HCT116 (cell line): ENCODE measurements around the gene ZNF160. TPM values are rescaled to one million over a fixed set of nuclear protein-coding genes. Genes with fewer than 3 reads are reported as not detected.

Experiments used
- ATAC-seq: fragments of 200-7000 bp; cut with Tn5 transposase; 2 replicates; pipeline ENCODE4 v1.9.1; 2020; ENCODE audit warnings: mild to moderate bottlenecking, moderate library complexity
- BruUV-seq: library from RNA; stranded (reverse); fragments of 400-500 nt; replicated peaks from 2 replicates; lab custom pipeline; 2021; lab: Mats Ljungman, UMichigan
- CTCF ChIA-PET: fragments of 300-600 bp; sonication (Branson Sonifier 250); formaldehyde crosslinking; loops from one replicate; lab custom pipeline; 2021; ENCODE audit warnings: antibody characterized with exemption; lab: Charles Lee
- POLR2A ChIA-PET: fragments of 300-600, 350-600 bp; sonication (Branson Sonifier 250); formaldehyde crosslinking; loops from one replicate; lab custom pipeline; 2021; ENCODE audit warnings: antibody characterized with exemption; lab: Charles Lee
- RAD21 ChIA-PET, 2 experiments: fragments of 300-600 bp; sonication (Branson Sonifier 250); formaldehyde crosslinking; loops; one replicate each; lab custom pipeline; 2023; ENCODE audit warnings: low total read pairs in 2 of 2; ENCODE audit not compliant: uncharacterized antibody in 2 of 2, unreplicated experiment in 2 of 2, low non-redundant PET in 1 of 2; lab: Charles Lee
- DNase-seq: peaks from one replicate; pipeline ENCODE4 v3.0.0-alpha.2; 2010; ENCODE audit warnings: low read depth, low spot score
- H2AFZ ChIP-seq: fragments of 200-600 bp; shearing (Covaris generic), sonication (generic); 2 replicates; pipeline ENCODE4 v1.6.1; 2017; ENCODE audit warnings: low read depth, mixed run types, mixed read lengths, antibody characterized with exemption, low read length; ENCODE audit not compliant: poor library complexity, severe bottlenecking
- H3K27ac ChIP-seq: 2 replicates; pipeline ENCODE4 v1.5.1; 2012; ENCODE audit warnings: low read depth, low read length
- H3K27me3 ChIP-seq: fragments of 200-600 bp; sonication (generic); 2 replicates; pipeline ENCODE4 v1.6.1; 2016; ENCODE audit warnings: mixed run types, low read length, mixed read lengths; ENCODE audit not compliant: insufficient read depth
- H3K36me3 ChIP-seq, 2 experiments: fragments of 200-500 bp in 1 of 2; fragments of 200-600 bp in 1 of 2; sonication (Bioruptor generic) in 1 of 2; sonication (generic) in 1 of 2; 2 replicates each; pipeline versions ENCODE4 v1.5.1 to v1.6.1; 2014 to 2016; ENCODE audit warnings: low read length in 2 of 2, inconsistent platforms in 1 of 2, mixed read lengths in 1 of 2, mixed run types in 1 of 2; ENCODE audit not compliant: insufficient read depth in 2 of 2, control insufficient read depth in 1 of 2
- H3K4me1 ChIP-seq, 2 experiments: fragments of 200-600 bp in 1 of 2; sonication (generic) in 1 of 2; 2 replicates each; pipeline versions ENCODE4 v1.5.1 to v1.6.1; 2012 to 2017; ENCODE audit warnings: low read length in 2 of 2, inconsistent platforms in 1 of 2, mild to moderate bottlenecking in 1 of 2, mixed read lengths in 1 of 2, mixed run types in 1 of 2, moderate library complexity in 1 of 2; ENCODE audit not compliant: insufficient read depth in 2 of 2, control insufficient read depth in 1 of 2
- H3K4me2 ChIP-seq: fragments of 200-600 bp; sonication (generic); 2 replicates; pipeline ENCODE4 v1.6.1; 2017; ENCODE audit warnings: mixed run types, low read length, mixed read lengths
- H3K4me3 ChIP-seq, 2 experiments: fragments of 200-600 bp in 1 of 2; sonication (generic) in 1 of 2; replicated peaks in 1 of 2; 2 replicates each; pipeline ENCODE4 v1.5.1; 2011 to 2016; ENCODE audit warnings: low read length in 2 of 2, control low read depth in 1 of 2, low read depth in 1 of 2, mild to moderate bottlenecking in 1 of 2, mixed read lengths in 1 of 2, mixed run types in 1 of 2
- H3K79me2 ChIP-seq: fragments of 200-600 bp; sonication (generic); 2 replicates; pipeline ENCODE4 v1.6.1; 2017; ENCODE audit warnings: mild to moderate bottlenecking, mixed run types, low read length, moderate library complexity, mixed read lengths; ENCODE audit not compliant: insufficient read depth
- H3K9ac ChIP-seq: fragments of 200-600 bp; sonication (generic); 2 replicates; pipeline ENCODE4 v1.6.1; 2016; ENCODE audit warnings: low read length, mixed read lengths
- H3K9me2 ChIP-seq: fragments of 200-600 bp; sonication (generic), shearing (Covaris generic); 2 replicates; pipeline ENCODE4 v1.6.1; 2017; ENCODE audit warnings: mixed run types, mild to moderate bottlenecking, moderate library complexity; ENCODE audit not compliant: insufficient read depth
- H3K9me3 ChIP-seq, 2 experiments: fragments of 200-500 bp in 1 of 2; fragments of 200-600 bp in 1 of 2; sonication (Bioruptor generic) in 1 of 2; sonication (generic) in 1 of 2; 2 replicates each; pipeline ENCODE4 v1.6.1; 2014 to 2017; ENCODE audit warnings: low read length in 2 of 2, mixed read lengths in 2 of 2, inconsistent platforms in 1 of 2, low read depth in 1 of 2, mild to moderate bottlenecking in 1 of 2, mixed run types in 1 of 2, moderate library complexity in 1 of 2; ENCODE audit not compliant: control insufficient read depth in 1 of 2, insufficient read depth in 1 of 2
- H4K20me1 ChIP-seq: fragments of 200-600 bp; sonication (generic), shearing (Covaris generic); 2 replicates; pipeline ENCODE4 v1.6.1; 2017; ENCODE audit warnings: mixed run types, mild to moderate bottlenecking, moderate library complexity; ENCODE audit not compliant: insufficient read depth
- ATF3 ChIP-seq: IDR thresholded peaks from 2 replicates; pipeline ENCODE4 v1.6.1; 2012
- CBX3 ChIP-seq: IDR thresholded peaks from 2 replicates; pipeline ENCODE4 v1.6.1; 2012; ENCODE audit warnings: low read depth
- CEBPB ChIP-seq: IDR thresholded peaks from 2 replicates; pipeline ENCODE4 v1.6.1; 2012; ENCODE audit warnings: low read depth
- ELF1 ChIP-seq: IDR thresholded peaks from 2 replicates; pipeline ENCODE4 v1.6.1; 2012; ENCODE audit warnings: low read depth, borderline replicate concordance
- FOSL1 ChIP-seq: IDR thresholded peaks from 2 replicates; pipeline ENCODE4 v1.6.1; 2012; ENCODE audit warnings: low read depth
- JUND ChIP-seq: IDR thresholded peaks from 2 replicates; pipeline ENCODE4 v1.6.1; 2012
- SIN3A ChIP-seq: IDR thresholded peaks from 2 replicates; pipeline ENCODE4 v1.6.1; 2012; ENCODE audit warnings: low read depth
- SP1 ChIP-seq: IDR thresholded peaks from 2 replicates; pipeline ENCODE4 v1.6.1; 2012; ENCODE audit warnings: low read depth
- TCF7L2 ChIP-seq: IDR thresholded peaks from 2 replicates; pipeline ENCODE4 v1.7.0; 2011; ENCODE audit warnings: borderline replicate concordance, inconsistent platforms; ENCODE audit not compliant: insufficient read depth, insufficient read length; ENCODE audit errors: extremely low read depth
- YY1 ChIP-seq: IDR thresholded peaks from 2 replicates; pipeline ENCODE4 v1.6.1; 2011; ENCODE audit warnings: low read length, low read depth, moderate library complexity, mild to moderate bottlenecking; ENCODE audit not compliant: insufficient replicate concordance; ENCODE audit errors: extremely low read depth
- ZFX ChIP-seq: fragments of 450-650 bp; IDR thresholded peaks from 2 replicates; pipeline ENCODE4 v1.6.1; 2017
- intact Hi-C: fragments of 100-400 bp; cut with micrococcal nuclease; formaldehyde crosslinking; loops from 2 replicates; pipeline ENCODE4 v1.10.0; 2022
- total RNA-seq: library from RNA; stranded (reverse); gene quantifications from one replicate; pipeline ENCODE4 v1.2.1, GENCODE V29; 2021; ENCODE audit not compliant: unreplicated experiment

ZNF160 gene
- total RNA-seq, 1 experiment from 2014 or later = 14.9 TPM

GRCh38 chr19:53109527-53109926 lies 6.3 kb upstream of the ZNF160 start (continued):
- TF ChIP-seq ELF1 = no peak
- TF ChIP-seq ZFX = no peak
- TF ChIP-seq TCF7L2 = no peak
- no peak for TF ChIP-seq JUND
- no peak for TF ChIP-seq CEBPB
- TF ChIP-seq SP1 = no peak
- TF ChIP-seq YY1 = no peak
- TF ChIP-seq CBX3 = no peak
- no peak for TF ChIP-seq ATF3

DNA sequence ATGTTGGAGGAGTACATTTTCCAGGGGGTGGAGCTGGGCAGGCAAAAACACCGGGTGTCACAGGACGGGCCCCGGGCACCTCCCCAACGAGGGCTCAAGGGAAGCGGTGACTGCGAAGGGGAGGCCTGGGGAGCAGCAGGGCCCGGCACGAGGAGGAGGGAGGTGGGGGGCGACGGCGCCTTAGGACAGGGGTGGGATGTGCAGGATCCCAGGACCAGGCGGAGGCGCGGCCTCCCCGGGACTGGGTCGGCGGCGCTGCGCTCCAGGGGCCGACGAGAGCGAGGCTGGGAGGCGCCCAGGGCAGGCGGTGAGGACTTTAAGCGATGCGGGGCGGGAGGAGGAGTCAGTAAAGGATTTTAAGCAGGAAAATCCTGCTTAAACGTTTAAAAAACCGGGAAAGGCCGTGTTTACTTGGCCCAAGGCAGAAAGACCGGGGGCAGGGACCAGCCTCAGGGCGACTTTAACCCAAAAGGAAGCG lies 427 bp downstream of the ZNF160 start:
- peak overlapping the region; percentile 91 for H3K4me2 ChIP-seq
- peaks cover 30% of the 10 kb centered on the region for H3K79me2 ChIP-seq
- DNase-seq = no peak
- TF ChIP-seq JUND (peak; percentile 11; the same call in 1 of the 2 replicates), FOSL1 (no peak), ZFX (peak; percentile 40), SIN3A (peak; percentile 8; the same call in 1 of the 2 replicates)
- TF ChIP-seq, all 23 proteins: peak for 3
- POLR2A ChIA-PET = no interaction called here
- no peaks in the 10 kb centered on the region for H3K27me3 ChIP-seq
- peaks cover 5 to 12% of the 10 kb centered on the region in 2 experiments; a peak in 3 of 4 replicates for H3K4me1 ChIP-seq
- peak; percentile 39 for ATAC-seq
- H3K4me3 ChIP-seq = peak overlapping the region; percentile 88 to 91
- no peaks in the 10 kb centered on the region for H4K20me1 ChIP-seq
- H3K9ac ChIP-seq = peak overlapping the region; percentile 85
- RAD21 ChIA-PET = no interaction called here
- intact Hi-C loops = loop anchor here (2.0 kb wide), 1 partner anchor 180 kb away; the partner anchor contains the start of gene ZNF888
- H3K36me3 ChIP-seq = peaks cover 0 to 2% of the 10 kb centered on the region in 2 experiments; a peak in 1 of 4 replicates
- H3K9me2 ChIP-seq = no peaks in the 10 kb centered on the region
- H3K9me3 ChIP-seq = no peaks in the 10 kb centered on the region
- peak overlapping the region; percentile 80 for H3K27ac ChIP-seq
- BruUV-seq = no TSS peak
- H2AFZ ChIP-seq = no peak overlapping the region
- CTCF ChIA-PET = no interaction called here
